Ovary (tissue), 9 donors: ENCODE measurements around the gene SPATA2L. TPM values are rescaled to one million over a fixed set of nuclear protein-coding genes. Genes with fewer than 3 reads are reported as not detected.
A peak's percentile ranks its signal among the peaks of the same experiment; 100 is the strongest.

Source experiments
- DNase-seq, 5 donors: peaks; one replicate each; pipeline ENCODE4 v3.0.0-alpha.2; 2019 to 2020
- H3K27ac ChIP-seq, 2 donors: fragments of 200-600 bp; one replicate each; pipeline versions ENCODE4 v1.5.1 to v1.8.0; 2019 to 2022
- H3K27me3 ChIP-seq: fragments of 200-600 bp; one replicate; pipeline ENCODE4 v1.8.0; 2022
- H3K36me3 ChIP-seq: fragments of 200-600 bp; sonication (generic); one replicate; pipeline ENCODE4 v1.5.1; 2019
- H3K4me1 ChIP-seq: one replicate; pipeline ENCODE4 v1.8.1; 2013; ENCODE audit warnings: mild to moderate bottlenecking, moderate library complexity; ENCODE audit not compliant: insufficient read depth
- H3K4me3 ChIP-seq: fragments of 200-600 bp; sonication (generic); one replicate; pipeline ENCODE4 v1.5.1; 2017
- H3K9me3 ChIP-seq, 2 donors: fragments of 200-600 bp in 1 of 2; sonication (generic) in 1 of 2; one replicate each; pipeline versions ENCODE4 v1.5.1 to v1.8.1; 2013 to 2019; ENCODE audit warnings: mild to moderate bottlenecking in 1 of 2, moderate library complexity in 1 of 2
- EP300 ChIP-seq: sonication (generic); formaldehyde crosslinking; IDR thresholded peaks from one replicate; pipeline ENCODE4 v1.6.1; 2017; ENCODE audit warnings: antibody characterized with exemption
- POLR2A ChIP-seq: fragments of 450-650 bp; IDR thresholded peaks from one replicate; pipeline ENCODE4 v1.6.1; 2017; ENCODE audit warnings: antibody characterized with exemption, mild to moderate bottlenecking, moderate library complexity
- WGBS, 3 donors: extraction: QIAGEN DNeasy Blood & Tissue Kit in 1 of 3; methylation state at CpG; one replicate each; pipeline versions ENCODE4 v1.1.5 to v1.1.7; 2013 to 2017; 5-methylcytosine and 5-hydroxymethylcytosine counted together
- intact Hi-C, 4 donors: fragments of 100-400 bp; cut with DNase I; formaldehyde crosslinking; loops; one replicate each; pipeline versions ENCODE4 v1.11.0 to v1.15.1; 2022 to 2023
- polyA plus RNA-seq, 2 donors: library from polyadenylated mRNA; stranded (reverse); fragments of 200-250 nt in 1 of 2; fragments of 350-450 nt in 1 of 2; fragmentation: Illumina TruSeq in 1 of 2; extraction: RNeasy Lipid Tissue Mini Kit (QIAGEN cat#74804) in 1 of 2; gene quantifications; one replicate each; pipeline ENCODE4 v1.2.3, GENCODE V29; 2013 to 2014
- total RNA-seq, 7 donors: library from RNA; depleted of rRNA in 2 of 7; stranded (reverse); fragments of >200 nt in 2 of 7; fragmentation: NEBNext Ultra II Directional in 3 of 7; extraction: Animal tissue kit (Norgen Biotek cat#: 25700) in 3 of 7; gene quantifications; one replicate each; pipeline versions ENCODE4 v1.1.0 to v1.2.4, GENCODE V29; 2016 to 2023
- TF ChIP-seq, protein P1 (sequence below), 3 donors: fragments of 450-650 bp in 2 of 3; fragments of 200-600 bp in 1 of 3; IDR thresholded peaks; one replicate each; pipeline versions ENCODE4 v1.5.1 to v1.8.0; 2016 to 2022; ENCODE audit warnings: antibody characterized with exemption in 3 of 3, mild to moderate bottlenecking in 1 of 3
- donor health status: DM: no; HTN: no; CAD: no; lungs with moderate emphysema.
- donor health status: DM: no; HTN: no; CAD: no.
- donor health status: Bipolar disorder and iron deficiency.
- donor health status: DM: yes; HTN: yes; CAD: no.
- donor health status: DM: no; HTN: no; CAD: no.
- donor health status: DM: yes; HTN: yes; CAD: no.

SPATA2L gene
- total and polyA plus RNA-seq, 9 donors: 0.42 to 29.8 (median 5.2) TPM

- no peak for DNase-seq
- TF ChIP-seq, protein P1, sequence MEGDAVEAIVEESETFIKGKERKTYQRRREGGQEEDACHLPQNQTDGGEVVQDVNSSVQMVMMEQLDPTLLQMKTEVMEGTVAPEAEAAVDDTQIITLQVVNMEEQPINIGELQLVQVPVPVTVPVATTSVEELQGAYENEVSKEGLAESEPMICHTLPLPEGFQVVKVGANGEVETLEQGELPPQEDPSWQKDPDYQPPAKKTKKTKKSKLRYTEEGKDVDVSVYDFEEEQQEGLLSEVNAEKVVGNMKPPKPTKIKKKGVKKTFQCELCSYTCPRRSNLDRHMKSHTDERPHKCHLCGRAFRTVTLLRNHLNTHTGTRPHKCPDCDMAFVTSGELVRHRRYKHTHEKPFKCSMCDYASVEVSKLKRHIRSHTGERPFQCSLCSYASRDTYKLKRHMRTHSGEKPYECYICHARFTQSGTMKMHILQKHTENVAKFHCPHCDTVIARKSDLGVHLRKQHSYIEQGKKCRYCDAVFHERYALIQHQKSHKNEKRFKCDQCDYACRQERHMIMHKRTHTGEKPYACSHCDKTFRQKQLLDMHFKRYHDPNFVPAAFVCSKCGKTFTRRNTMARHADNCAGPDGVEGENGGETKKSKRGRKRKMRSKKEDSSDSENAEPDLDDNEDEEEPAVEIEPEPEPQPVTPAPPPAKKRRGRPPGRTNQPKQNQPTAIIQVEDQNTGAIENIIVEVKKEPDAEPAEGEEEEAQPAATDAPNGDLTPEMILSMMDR (IDR thresholded peaks at IDR 0.05): no peak
- TF ChIP-seq EP300: no peak
- no peak for TF ChIP-seq POLR2A
- no peak overlapping the region for H3K27ac ChIP-seq
- no peaks in the 10 kb centered on the region for H3K27me3 ChIP-seq
- H3K9me3 ChIP-seq: no peaks in the 10 kb centered on the region
- no peaks in the 10 kb centered on the region for H3K36me3 ChIP-seq
- peaks cover 13% of the 10 kb centered on the region for H3K4me1 ChIP-seq
- WGBS, 3 donors: 92 to 95% (median 92%) methylated on average over 9 of the region's 9 CpGs
- no peak overlapping the region for H3K4me3 ChIP-seq
- intact Hi-C loops: no loop called here
Observed at GRCh38 chr16:89661215-89661614, 40.3 kb downstream of the SPATA2L start.

DNA sequence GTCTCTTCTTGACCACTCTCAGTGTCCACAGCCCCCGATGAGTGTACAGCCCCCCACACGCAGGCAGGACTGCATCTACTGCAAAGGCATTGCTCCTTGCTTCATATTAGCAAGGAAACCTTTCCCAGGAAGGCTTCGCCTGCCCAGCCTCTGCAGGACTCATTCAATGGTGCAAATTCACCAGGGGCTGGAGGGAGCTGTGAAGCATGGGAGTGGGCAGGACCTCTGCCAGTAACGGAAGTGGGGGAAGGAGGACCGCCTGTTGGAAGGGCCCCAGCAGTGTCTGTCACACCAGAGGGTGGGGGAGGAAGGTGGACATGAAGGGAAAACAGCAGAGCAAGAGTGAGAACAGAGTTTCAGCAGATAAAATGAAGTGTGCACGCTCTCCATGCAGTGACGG lies 41.4 kb downstream of the SPATA2L start:
- Histone ChIP-seq H3K27ac (no peak overlapping the region), H3K9me3 (no peaks in the 10 kb centered on the region), H3K4me3 (no peak overlapping the region), H3K36me3 (no peaks in the 10 kb centered on the region), H3K4me1 (peaks cover 13% of the 10 kb centered on the region), H3K27me3 (no peaks in the 10 kb centered on the region)
- intact Hi-C loops: no loop called here
- 92 to 95% (median 92%) methylated on average over 7 of the region's 7 CpGs for WGBS, 3 donors
- TF ChIP-seq, protein P1 (IDR thresholded peaks at IDR 0.05): no peak
- TF ChIP-seq POLR2A (no peak), EP300 (no peak)
- DNase-seq: no peak

DNA sequence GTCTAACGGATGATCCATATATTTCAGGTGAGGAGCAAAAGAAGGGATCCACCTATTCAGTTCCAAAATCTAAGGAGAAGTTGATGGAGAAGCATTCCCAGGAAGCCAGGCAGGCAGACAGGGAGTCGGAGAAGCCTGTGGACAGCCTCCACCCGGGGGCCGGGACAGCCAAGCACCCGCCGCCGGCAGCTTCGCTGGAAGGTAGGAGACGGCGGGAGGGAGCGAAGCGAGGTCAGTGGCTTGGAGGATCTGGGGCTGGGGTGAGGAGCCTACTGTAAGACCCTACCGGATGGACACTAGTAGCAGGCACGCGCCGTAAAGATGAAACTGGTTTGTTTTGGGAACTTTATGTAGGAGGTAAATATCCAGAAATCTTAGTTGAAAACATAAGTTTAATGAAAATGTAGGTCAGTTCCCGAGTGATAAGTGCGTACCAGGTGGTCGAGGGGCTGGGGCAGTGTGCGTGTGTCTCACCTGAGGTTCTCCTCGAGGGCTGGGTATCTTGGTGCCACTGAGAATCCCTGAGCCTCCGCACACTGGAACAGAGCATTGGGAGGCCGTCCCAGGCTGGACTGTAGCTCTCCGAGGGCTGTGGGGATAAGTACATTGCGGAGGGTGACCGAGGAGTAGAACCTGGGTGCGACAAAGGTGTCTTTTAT lies 43.2 kb downstream of the SPATA2L start:
- Histone ChIP-seq H3K4me1 (peaks cover 13% of the 10 kb centered on the region), H3K4me3 (peak overlapping the region; percentile 83), H3K36me3 (no peaks in the 10 kb centered on the region), H3K27ac (no peak overlapping the region), H3K9me3 (no peaks in the 10 kb centered on the region), H3K27me3 (no peaks in the 10 kb centered on the region)
- 8 to 13% (median 10%) methylated on average over 27 of the region's 27 CpGs for WGBS, 3 donors
- no peak for DNase-seq
- intact Hi-C loops: no loop called here
- no peak for TF ChIP-seq EP300
- TF ChIP-seq POLR2A: no peak
- TF ChIP-seq, protein P1 (IDR thresholded peaks at IDR 0.05): no peak

DNA sequence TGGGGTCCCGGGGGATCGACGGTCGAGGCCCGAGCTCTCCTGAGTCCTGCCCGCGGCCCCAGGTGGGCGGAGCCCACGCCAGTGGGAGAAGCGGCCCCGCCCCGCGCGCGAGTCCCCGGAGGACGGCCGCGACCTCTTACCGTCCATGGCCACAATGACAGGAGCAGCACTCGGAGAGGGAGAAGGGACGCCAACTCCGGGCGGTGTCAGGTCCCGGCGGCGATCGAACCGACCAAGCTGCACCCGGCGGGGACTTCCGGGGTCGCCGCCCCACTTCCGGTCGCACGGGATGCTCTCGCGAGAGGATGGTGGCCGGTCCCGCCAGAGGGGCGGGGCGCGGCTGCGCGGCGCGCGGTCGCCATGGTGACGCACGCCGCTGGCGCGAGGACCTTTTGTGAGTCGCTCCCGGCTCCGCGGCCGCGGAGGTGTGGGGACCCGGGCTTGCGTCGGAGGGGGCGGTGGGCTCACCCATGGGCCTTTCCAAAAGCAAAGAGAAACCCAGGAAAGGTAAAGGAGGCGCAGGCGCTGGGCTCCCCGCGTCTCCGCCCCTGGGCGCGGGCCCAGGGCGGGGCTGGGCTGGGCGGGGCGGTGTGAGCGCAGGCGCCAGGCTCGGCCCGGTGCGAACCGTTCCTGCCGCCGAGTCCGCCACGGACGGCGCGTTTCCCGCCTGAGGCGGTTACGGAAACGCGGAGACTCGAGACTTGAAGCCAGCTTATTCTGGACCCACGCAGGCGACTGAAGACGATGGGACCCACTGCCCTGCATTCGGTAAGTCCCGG lies 43.9 kb downstream of the SPATA2L start, which contains the start of the genes CHMP1A and SPATA33:
Gene CHMP1A, minus strand, starts transcription at position 267 of the 779 bp plus-strand sequence. Its CDS starts 120 bp downstream, at position 147.
Gene SPATA33, plus strand, starts transcription at position 395 of the 779 bp plus-strand sequence. Its CDS starts 76 bp downstream, at position 471.
- Histone ChIP-seq H3K4me3 (peak within 1 kb of the TSS; percentile 83), H3K9me3 (no peaks in the 10 kb centered on the region), H3K4me1 (peaks cover 13% of the 10 kb centered on the region), H3K36me3 (no peaks in the 10 kb centered on the region), H3K27me3 (no peaks in the 10 kb centered on the region), H3K27ac (peak within 1 kb of the TSS in 1 of 2 donors; percentile 36)
- DNase-seq: peak; percentile 86 to 95 (median 93)
- intact Hi-C loops: no loop called here
- TF ChIP-seq POLR2A: peak; percentile 58
- TF ChIP-seq, protein P1 (IDR thresholded peaks at IDR 0.05): no peak
- 0 to 1% (median 0%) methylated on average over 69 to 99 of the region's 99 CpGs for WGBS, 3 donors
